B cell (primary cell): Measurements from ENCODE around the gene HOOK2. TPM values are rescaled to one million over a fixed set of nuclear protein-coding genes. Genes with fewer than 3 reads are reported as not detected.

Experiments
- ATAC-seq: fragments of 200-7000 bp; cut with Tn5 transposase; one replicate; pipeline ENCODE4 v1.10.0; 2021; ENCODE audit warnings: low read depth, mild to moderate bottlenecking, moderate number of reproducible peaks, moderate library complexity
- CTCF ChIA-PET: fragments of 350-600 bp; sonication (Branson Sonifier 250); formaldehyde crosslinking; loops from one replicate; lab custom pipeline; 2021; ENCODE audit warnings: antibody characterized with exemption, inconsistent platforms; lab: Charles Lee
- POLR2A ChIA-PET: fragments of 350-600 bp; sonication (Branson Sonifier 250); formaldehyde crosslinking; loops from one replicate; lab custom pipeline; 2021; ENCODE audit warnings: antibody characterized with exemption; lab: Charles Lee
- DNase-seq: peaks from one replicate; pipeline ENCODE4 v3.0.0; 2013
- H2AFZ ChIP-seq: 2 replicates; pipeline ENCODE4 v1.6.1; 2012; ENCODE audit warnings: mild to moderate bottlenecking, low read depth, low read length; ENCODE audit not compliant: insufficient read depth, poor library complexity, severe bottlenecking
- H3K27ac ChIP-seq, 2 donors: 1 replicate in 1 of 2; 2 replicates in 1 of 2; pipeline ENCODE4 v1.5.1; 2012 to 2013; ENCODE audit warnings: low read length in 2 of 2, mild to moderate bottlenecking in 2 of 2, moderate library complexity in 1 of 2
- H3K27me3 ChIP-seq, 4 experiments: fragments of 200-600 bp in 1 of 4; sonication (generic) in 1 of 4; replicated peaks in 1 of 4; 1 replicate in 2 of 4; 2 replicates in 2 of 4; pipeline versions ENCODE4 v1.6.1 to v1.7.0; 2013 to 2016; ENCODE audit warnings: low read length in 3 of 4, mild to moderate bottlenecking in 2 of 4, mixed read lengths in 1 of 4, moderate library complexity in 1 of 4; ENCODE audit not compliant: insufficient read depth in 4 of 4, control insufficient read depth in 3 of 4; ENCODE audit errors: control extremely low read depth in 1 of 4
- H3K36me3 ChIP-seq, 2 experiments: replicated peaks in 1 of 2; 1 replicate in 1 of 2; 2 replicates in 1 of 2; pipeline versions ENCODE4 v1.6.1 to v1.7.1; 2013; ENCODE audit warnings: low read length in 1 of 2; ENCODE audit not compliant: insufficient read depth in 2 of 2, control insufficient read depth in 1 of 2; ENCODE audit errors: control extremely low read depth in 1 of 2, extremely low read depth in 1 of 2
- H3K4me1 ChIP-seq, 2 donors: fragments of 200-600 bp in 1 of 2; sonication (generic) in 1 of 2; 1 replicate in 1 of 2; 2 replicates in 1 of 2; pipeline versions ENCODE4 v1.5.1 to v1.6.1; 2013 to 2017; ENCODE audit warnings: low read length in 2 of 2; ENCODE audit not compliant: control insufficient read depth in 2 of 2, insufficient read depth in 2 of 2
- H3K4me2 ChIP-seq: replicated peaks from 2 replicates; pipeline ENCODE3; 2012; ENCODE audit warnings: mild to moderate bottlenecking, low read depth, low read length; ENCODE audit not compliant: poor library complexity, severe bottlenecking
- H3K4me3 ChIP-seq, 5 experiments: fragments of 200-600 bp in 1 of 5; sonication (generic) in 1 of 5; 1 replicate in 3 of 5; 2 replicates in 2 of 5; pipeline versions ENCODE4 v1.5.1 to v1.7.0; 2011 to 2016; ENCODE audit warnings: low read length in 4 of 5, mild to moderate bottlenecking in 4 of 5, low read depth in 2 of 5, control low read depth in 1 of 5, moderate library complexity in 1 of 5; ENCODE audit not compliant: insufficient read depth in 1 of 5; ENCODE audit errors: control extremely low read depth in 1 of 5, extremely low read depth in 1 of 5
- H3K79me2 ChIP-seq: fragments of 200-600 bp; sonication (generic); one replicate; pipeline ENCODE4 v1.6.0; 2016; ENCODE audit warnings: low read length; ENCODE audit not compliant: control insufficient read depth, insufficient read depth
- H3K9ac ChIP-seq: fragments of 200-600 bp; sonication (generic); 2 replicates; pipeline ENCODE4 v1.6.1; 2017; ENCODE audit warnings: mild to moderate bottlenecking, low read length, moderate library complexity
- H3K9me3 ChIP-seq, 3 donors: one replicate each; pipeline versions ENCODE4 v1.6.1 to v1.7.1; 2013; ENCODE audit warnings: low read length in 2 of 3; ENCODE audit not compliant: control insufficient read depth in 2 of 3, insufficient read depth in 1 of 3; ENCODE audit errors: control extremely low read depth in 1 of 3
- H4K20me1 ChIP-seq: 2 replicates; pipeline ENCODE4 v1.6.0; 2012; ENCODE audit warnings: mild to moderate bottlenecking, low read length; ENCODE audit not compliant: insufficient read depth, control insufficient read depth, poor library complexity, severe bottlenecking
- H3K27ac Mint-ChIP-seq: one replicate; pipeline ENCODE4 v1.8.0; 2021; ENCODE audit warnings: mixed read lengths
- H3K27me3 Mint-ChIP-seq: one replicate; pipeline ENCODE4 v1.8.0; 2021; ENCODE audit warnings: mixed read lengths
- H3K4me1 Mint-ChIP-seq: one replicate; pipeline ENCODE4 v1.8.0; 2021; ENCODE audit warnings: mixed read lengths
- H3K4me3 Mint-ChIP-seq: one replicate; pipeline ENCODE4 v1.8.0; 2021; ENCODE audit warnings: mixed read lengths
- H3K9me3 Mint-ChIP-seq: one replicate; pipeline ENCODE4 v1.8.0; 2022; ENCODE audit warnings: mixed read lengths; ENCODE audit not compliant: insufficient read depth
- EZH2 ChIP-seq: IDR thresholded peaks from 2 replicates; pipeline ENCODE4 v1.6.1; 2012; ENCODE audit warnings: borderline replicate concordance, low read depth, mild to moderate bottlenecking, moderate library complexity, low read length; ENCODE audit not compliant: insufficient read depth, poor library complexity, severe bottlenecking
- WGBS: methylation state at CpG from one replicate; pipeline ENCODE4 v1.1.5; 2013; ENCODE audit warnings: missing lambda C conversion rate; ENCODE audit not compliant: insufficient coverage; 5-methylcytosine and 5-hydroxymethylcytosine counted together
- intact Hi-C: fragments of 100-400 bp; cut with micrococcal nuclease; formaldehyde crosslinking; loops from one replicate; pipeline ENCODE4 v1.10.0; 2022
- polyA plus RNA-seq: library from polyadenylated mRNA; depleted of rRNA; stranded (reverse); fragments of >200 nt; gene quantifications from 2 replicates; pipeline ENCODE4 v1.2.3, GENCODE V29; 2012
- total RNA-seq, 2 donors: library from RNA; stranded (reverse); fragments of 120-200 nt in 1 of 2; gene quantifications; 1 replicate in 1 of 2; 2 replicates in 1 of 2; pipeline versions ENCODE4 v1.2.3 to v1.2.4, GENCODE V29; 2013 to 2022
- TF ChIP-seq, protein P1 (sequence below): fragments of 200-600 bp; IDR thresholded peaks from one replicate; pipeline ENCODE4 v1.8.0; 2022; ENCODE audit warnings: antibody characterized with exemption, mild to moderate bottlenecking

HOOK2 gene
- total and polyA plus RNA-seq, 2 donors (not counting 1 experiment from before 2014, with no cell fraction given) = 30.3 to 33.4 TPM

DNA sequence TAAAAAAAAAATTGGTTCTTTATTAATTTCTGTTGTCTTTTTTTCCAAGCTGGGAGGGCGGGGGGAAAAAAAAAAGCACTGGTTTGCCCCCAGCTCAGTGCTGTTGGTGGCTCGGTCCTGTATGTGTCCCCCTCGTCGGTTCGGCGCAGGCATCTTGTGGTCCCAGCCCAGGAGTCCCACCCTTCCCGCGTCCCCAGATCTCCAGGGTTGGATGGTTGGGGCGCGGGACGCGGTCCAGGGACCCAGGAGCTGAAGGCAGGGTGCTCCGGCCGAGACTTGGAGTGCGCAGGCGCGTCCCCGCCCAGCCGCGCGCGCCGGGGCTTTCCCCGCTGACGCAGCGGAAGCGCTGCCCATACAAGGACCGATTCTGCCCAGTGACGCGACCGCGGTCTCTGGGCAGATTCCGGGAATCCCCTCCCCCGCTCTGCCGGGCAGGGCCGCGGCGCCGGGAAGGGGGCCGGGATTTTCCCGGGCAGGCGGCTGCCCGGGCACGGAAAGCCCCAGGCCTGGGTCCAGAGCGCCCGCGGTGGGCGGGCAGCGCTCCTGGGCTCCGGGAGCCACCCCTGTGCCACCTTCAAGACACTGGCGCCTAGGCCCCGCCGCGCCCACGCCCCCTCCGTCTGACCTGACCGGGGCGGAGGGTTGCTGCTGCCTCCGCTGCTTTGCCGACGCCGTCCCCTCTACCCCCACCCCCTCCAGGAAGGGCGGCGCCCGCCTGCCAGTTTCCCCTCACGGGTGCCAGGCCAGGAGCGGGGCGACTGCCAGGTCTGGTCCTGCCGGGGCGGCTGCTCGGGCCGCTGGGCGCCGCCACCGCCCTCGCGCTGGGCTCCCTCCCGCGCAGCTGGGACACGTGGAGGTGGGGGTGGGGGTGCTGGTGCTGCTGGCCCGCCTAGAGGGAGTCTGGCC, 18.2 kb upstream of the HOOK2 start:
- Histone ChIP-seq H3K27ac (peak overlapping the region; percentile 95 to 97), H3K9ac (peak overlapping the region; percentile 86), H3K4me2 (peak overlapping the region; percentile 91), H3K9me3 (no peaks in the 10 kb centered on the region), H3K4me3 (peak overlapping the region; percentile 86 to 99 (median 97)), H2AFZ (no peak overlapping the region), H3K27me3 (no peaks in the 10 kb centered on the region), H3K36me3 (peaks cover 0 to 4% of the 10 kb centered on the region in 2 experiments), H3K4me1 (peaks cover 29 to 44% of the 10 kb centered on the region in 2 donors), H4K20me1 (peaks cover 19% of the 10 kb centered on the region), H3K79me2 (peaks cover 25% of the 10 kb centered on the region)
- CTCF ChIA-PET = interaction anchor here (0.6 to 17.9 kb wide), 5 partner anchors 13 to 241 kb away, joined by 3 to 1147 read pairs (median 4); partner anchors contain the start of genes HOOK2 and RNASEH2A
- intact Hi-C loops = loop anchor here (5.0 kb wide), 3 partner anchors 61 to 1044 kb away; partner anchors contain the start of genes TRIR, ZNF490 and ZNF791
- POLR2A ChIA-PET = interaction anchor here (0.5 to 6.8 kb wide), 16 partner anchors 11 to 362 kb away, joined by 3 to 233 read pairs (median 7); partner anchors contain the start of genes DHPS, GCDH, GET3 and HOOK2
- ATAC-seq (peak; percentile 25), DNase-seq (peak; percentile 99)
- peak overlapping the region; percentile 99 for H3K27ac Mint-ChIP-seq
- under 1% methylated on average over 80 of the region's 81 CpGs for WGBS
- no peaks in the 10 kb centered on the region for H3K27me3 Mint-ChIP-seq
- H3K9me3 Mint-ChIP-seq = no peaks in the 10 kb centered on the region
- peaks cover 38% of the 10 kb centered on the region for H3K4me1 Mint-ChIP-seq
- H3K4me3 Mint-ChIP-seq = peak overlapping the region; percentile 97
- TF ChIP-seq EZH2 = no peak

- Mint-ChIP-seq H3K27ac (peak overlapping the region; percentile 99), H3K4me3 (peak overlapping the region; percentile 97), H3K4me1 (peaks cover 45% of the 10 kb centered on the region), H3K9me3 (no peaks in the 10 kb centered on the region), H3K27me3 (no peaks in the 10 kb centered on the region)
- Histone ChIP-seq H4K20me1 (peaks cover 19% of the 10 kb centered on the region), H3K4me3 (peak overlapping the region; percentile 86 to 99 (median 97)), H3K27ac (peak overlapping the region; percentile 95 to 97), H3K79me2 (peaks cover 25% of the 10 kb centered on the region), H3K4me2 (peak overlapping the region; percentile 91), H3K9me3 (no peaks in the 10 kb centered on the region), H3K9ac (peak overlapping the region; percentile 86), H3K4me1 (peaks cover 36 to 51% of the 10 kb centered on the region in 2 donors), H3K36me3 (peaks cover 0 to 4% of the 10 kb centered on the region in 2 experiments), H2AFZ (no peak overlapping the region), H3K27me3 (no peaks in the 10 kb centered on the region)
- ATAC-seq (no peak), DNase-seq (no peak)
- ChIA-PET CTCF (interaction anchor here (1.0 to 17.9 kb wide), 4 partner anchors 14 to 70 kb away, joined by 3 to 1147 read pairs (median 8); partner anchors contain the start of genes HOOK2 and RNASEH2A), POLR2A (interaction anchor here (0.7 to 6.8 kb wide), 16 partner anchors 10 to 374 kb away, joined by 3 to 233 read pairs (median 6); partner anchors contain the start of genes DHPS, GCDH, GET3 and HOOK2)
- TF ChIP-seq, protein P1, sequence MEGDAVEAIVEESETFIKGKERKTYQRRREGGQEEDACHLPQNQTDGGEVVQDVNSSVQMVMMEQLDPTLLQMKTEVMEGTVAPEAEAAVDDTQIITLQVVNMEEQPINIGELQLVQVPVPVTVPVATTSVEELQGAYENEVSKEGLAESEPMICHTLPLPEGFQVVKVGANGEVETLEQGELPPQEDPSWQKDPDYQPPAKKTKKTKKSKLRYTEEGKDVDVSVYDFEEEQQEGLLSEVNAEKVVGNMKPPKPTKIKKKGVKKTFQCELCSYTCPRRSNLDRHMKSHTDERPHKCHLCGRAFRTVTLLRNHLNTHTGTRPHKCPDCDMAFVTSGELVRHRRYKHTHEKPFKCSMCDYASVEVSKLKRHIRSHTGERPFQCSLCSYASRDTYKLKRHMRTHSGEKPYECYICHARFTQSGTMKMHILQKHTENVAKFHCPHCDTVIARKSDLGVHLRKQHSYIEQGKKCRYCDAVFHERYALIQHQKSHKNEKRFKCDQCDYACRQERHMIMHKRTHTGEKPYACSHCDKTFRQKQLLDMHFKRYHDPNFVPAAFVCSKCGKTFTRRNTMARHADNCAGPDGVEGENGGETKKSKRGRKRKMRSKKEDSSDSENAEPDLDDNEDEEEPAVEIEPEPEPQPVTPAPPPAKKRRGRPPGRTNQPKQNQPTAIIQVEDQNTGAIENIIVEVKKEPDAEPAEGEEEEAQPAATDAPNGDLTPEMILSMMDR = no peak
- no peak for TF ChIP-seq EZH2
- intact Hi-C loops = loop anchor here (5.0 kb wide), 3 partner anchors 61 to 1044 kb away; partner anchors contain the start of genes TRIR, ZNF490 and ZNF791
- 0% methylated on average over 3 of the region's 22 CpGs for WGBS
Measured at GRCh38 chr19:12792853-12793289, 17.5 kb upstream of the HOOK2 start.
